GM12874 (cell line): ENCODE results near the gene STK32B.

Source experiments
- CTCF ChIP-seq: IDR thresholded peaks from 2 replicates; pipeline ENCODE4 v1.5.1; 2011; ENCODE audit warnings: low read depth, mild to moderate bottlenecking, control low read depth, low read length, moderate library complexity; ENCODE audit not compliant: insufficient read depth

The STK32B gene

DNA sequence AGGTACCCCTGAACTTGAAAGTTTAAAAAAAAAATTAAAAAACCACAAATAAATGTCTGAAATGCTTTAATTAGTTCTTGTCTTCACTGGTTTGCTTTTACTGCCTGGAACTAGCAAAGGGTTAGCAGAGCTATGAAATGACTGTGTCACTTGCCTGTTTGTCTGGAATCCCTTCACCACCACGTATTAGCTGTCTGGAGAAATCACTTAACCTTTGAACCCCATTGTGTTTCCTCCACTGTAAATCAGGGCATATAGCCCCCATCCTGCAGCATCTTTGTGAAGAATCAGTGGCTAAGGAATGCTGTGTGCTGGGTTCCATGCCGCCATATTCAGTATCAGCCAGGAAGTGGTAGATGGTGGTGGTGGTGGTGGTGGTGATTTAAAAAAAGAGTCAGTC lies 38.3 kb upstream of the STK32B start:
- TF ChIP-seq CTCF: no peak

DNA sequence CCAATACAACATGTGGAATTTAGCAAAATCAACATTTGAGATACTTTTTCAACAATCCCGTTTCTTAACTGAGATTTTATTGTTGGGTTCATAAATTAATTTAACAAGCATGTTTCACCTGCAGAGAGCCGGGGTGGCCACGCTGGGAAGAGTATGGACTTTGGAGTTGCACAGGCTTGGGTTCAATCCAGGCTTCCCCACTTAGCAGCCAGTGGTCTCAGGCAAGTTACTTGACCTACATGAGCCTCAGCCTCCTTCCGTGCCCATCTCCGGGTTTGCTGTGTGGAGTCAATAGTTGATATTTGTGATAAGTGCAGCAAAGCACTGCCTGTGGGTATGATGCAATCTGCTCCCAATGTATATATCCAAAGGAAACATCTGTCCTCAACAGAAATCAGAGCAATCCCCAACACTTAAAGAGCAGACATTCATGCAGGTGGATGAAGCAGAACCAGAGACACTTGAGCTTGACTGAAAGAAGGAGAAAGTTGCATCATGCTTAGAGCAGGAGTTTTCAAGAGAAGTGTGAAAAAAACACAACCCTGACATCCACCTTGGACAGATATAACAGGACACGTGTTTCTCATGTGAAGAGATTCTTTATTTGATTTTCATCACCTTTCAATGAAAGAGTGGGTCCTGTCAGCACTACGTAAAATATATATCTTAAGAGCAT lies 37.1 kb upstream of the STK32B start:
- no peak for TF ChIP-seq CTCF

GRCh38 chr4:5018096-5018495 lies 33.2 kb upstream of the STK32B start:
- no peak for TF ChIP-seq CTCF

GRCh38 chr4:5018603-5019002 lies 32.7 kb upstream of the STK32B start:
- no peak for TF ChIP-seq CTCF

GRCh38 chr4:5019274-5019673 lies 32.0 kb upstream of the STK32B start, which contains the start of gene CYTL1:
Gene CYTL1, minus strand, starts transcription at chr4:5019458. Its CDS starts 13 bp downstream, at chr4:5019445.
- TF ChIP-seq CTCF: no peak

DNA sequence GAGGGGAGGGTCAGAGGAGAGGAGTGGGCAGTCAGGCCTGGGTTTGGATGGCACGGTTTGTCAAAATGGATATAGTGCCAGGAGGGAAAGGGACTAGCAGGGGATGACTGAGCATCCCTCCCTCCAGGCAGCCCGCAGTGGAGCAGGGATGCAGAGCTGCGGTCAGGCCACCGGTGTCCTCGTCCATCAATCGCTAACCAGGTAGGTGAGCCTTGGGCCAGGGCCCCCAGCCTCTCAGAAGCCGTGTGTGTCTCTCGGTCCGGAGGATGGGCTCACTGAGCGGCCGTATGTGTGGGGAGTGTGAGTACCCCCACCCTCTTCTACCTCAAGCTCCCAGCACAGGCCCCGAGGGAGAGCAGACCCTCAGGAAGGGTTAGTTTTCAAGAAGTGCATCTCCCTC lies 31.5 kb upstream of the STK32B start:
- TF ChIP-seq CTCF: no peak

- no peak for TF ChIP-seq CTCF
Observed at GRCh38 chr4:5020341-5020740, 30.9 kb upstream of the STK32B start.
